ENCODE data around the gene NEURL1.

NEURL1 gene

DNA sequence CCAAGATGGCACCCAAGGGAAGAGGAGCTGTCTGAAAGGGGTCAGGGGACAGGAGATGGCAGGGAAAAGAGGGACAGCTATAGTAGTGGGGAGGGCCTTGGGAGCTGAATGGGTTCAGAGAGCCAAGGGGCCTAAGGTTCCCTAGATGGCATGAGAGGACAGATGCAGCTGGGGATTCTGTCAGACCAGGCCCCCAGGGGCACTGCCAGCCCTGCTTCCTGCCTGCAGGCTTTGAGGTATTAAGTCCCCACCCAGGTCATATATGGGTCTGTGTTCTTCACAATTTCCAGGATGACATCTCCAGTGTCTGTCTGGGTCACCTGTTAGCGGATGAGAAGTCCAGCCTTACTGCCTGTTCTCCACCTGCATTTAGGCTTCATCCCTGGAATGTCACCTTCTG lies 56.7 kb downstream of the NEURL1 start:
- H3K4ac ChIP-seq (ENCODE audit: low read length): no peak overlapping the region
- no peak overlapping the region for H3K9ac ChIP-seq (ENCODE audit: low read depth, low read length, poor library complexity)
- H3K36me3 ChIP-seq (replicated peaks in 1 of 2; ENCODE audit: control insufficient read depth in 2 of 2, insufficient read depth in 2 of 2, low read length in 2 of 2): no peaks in the 10 kb centered on the region
- H3K27ac ChIP-seq (replicated peaks; ENCODE audit: low read length): no peak overlapping the region
- no peak overlapping the region for H2AK5ac ChIP-seq (ENCODE audit: low read depth, low read length)
- no peak overlapping the region for H3K18ac ChIP-seq (ENCODE audit: low read length)
- DNase-seq (ENCODE audit: low spot score): no peak
- H2BK5ac ChIP-seq (ENCODE audit: low read length): no peak overlapping the region
- H3K27me3 ChIP-seq (ENCODE audit: control insufficient read depth in 3 of 3, insufficient read depth in 3 of 3, low read depth in 1 of 3, low read length in 3 of 3): peaks cover 0 to 34% (median 0%) of the 10 kb centered on the region in 3 experiments
- peaks cover 0 to 3% of the 10 kb centered on the region in 2 donors for H3K4me1 ChIP-seq (ENCODE audit: control insufficient read depth in 2 of 2, insufficient read depth in 1 of 2, low read depth in 1 of 2, low read length in 2 of 2)
- H3K4me2 ChIP-seq (ENCODE audit: insufficient read depth, low read length, poor library complexity, severe bottlenecking): no peak overlapping the region
- no peak overlapping the region for H2BK120ac ChIP-seq (ENCODE audit: low read depth, low read length)
- no peak overlapping the region for H3K4me3 ChIP-seq (ENCODE audit: low read length in 2 of 2)
- WGBS, 2 donors (ENCODE audit: extremely low coverage in 2 of 2, insufficient read length in 2 of 2, insufficient replicate concordance in 1 of 2): no CpG with 5 or more reads among the region's 1 CpG
- H4K8ac ChIP-seq (ENCODE audit: low read depth, low read length): no peak overlapping the region
- no peaks in the 10 kb centered on the region for H3K79me1 ChIP-seq (ENCODE audit: low read depth, low read length)
- no peak overlapping the region for H3K14ac ChIP-seq (ENCODE audit: low read length)
- H3K9me3 ChIP-seq (replicated peaks in 1 of 2; ENCODE audit: control insufficient read depth in 2 of 2, insufficient read depth in 1 of 2, low read depth in 1 of 2, low read length in 2 of 2): no peaks in the 10 kb centered on the region
- no peak overlapping the region for H3K23ac ChIP-seq (ENCODE audit: low read depth, low read length, poor library complexity)
- no peak overlapping the region for H4K91ac ChIP-seq (ENCODE audit: low read depth, low read length, poor library complexity)
- no peak overlapping the region for H2BK15ac ChIP-seq (ENCODE audit: low read length)
- H2AFZ ChIP-seq (ENCODE audit: low read length): no peak overlapping the region
- no peak overlapping the region for H2BK12ac ChIP-seq (ENCODE audit: low read length)

DNA sequence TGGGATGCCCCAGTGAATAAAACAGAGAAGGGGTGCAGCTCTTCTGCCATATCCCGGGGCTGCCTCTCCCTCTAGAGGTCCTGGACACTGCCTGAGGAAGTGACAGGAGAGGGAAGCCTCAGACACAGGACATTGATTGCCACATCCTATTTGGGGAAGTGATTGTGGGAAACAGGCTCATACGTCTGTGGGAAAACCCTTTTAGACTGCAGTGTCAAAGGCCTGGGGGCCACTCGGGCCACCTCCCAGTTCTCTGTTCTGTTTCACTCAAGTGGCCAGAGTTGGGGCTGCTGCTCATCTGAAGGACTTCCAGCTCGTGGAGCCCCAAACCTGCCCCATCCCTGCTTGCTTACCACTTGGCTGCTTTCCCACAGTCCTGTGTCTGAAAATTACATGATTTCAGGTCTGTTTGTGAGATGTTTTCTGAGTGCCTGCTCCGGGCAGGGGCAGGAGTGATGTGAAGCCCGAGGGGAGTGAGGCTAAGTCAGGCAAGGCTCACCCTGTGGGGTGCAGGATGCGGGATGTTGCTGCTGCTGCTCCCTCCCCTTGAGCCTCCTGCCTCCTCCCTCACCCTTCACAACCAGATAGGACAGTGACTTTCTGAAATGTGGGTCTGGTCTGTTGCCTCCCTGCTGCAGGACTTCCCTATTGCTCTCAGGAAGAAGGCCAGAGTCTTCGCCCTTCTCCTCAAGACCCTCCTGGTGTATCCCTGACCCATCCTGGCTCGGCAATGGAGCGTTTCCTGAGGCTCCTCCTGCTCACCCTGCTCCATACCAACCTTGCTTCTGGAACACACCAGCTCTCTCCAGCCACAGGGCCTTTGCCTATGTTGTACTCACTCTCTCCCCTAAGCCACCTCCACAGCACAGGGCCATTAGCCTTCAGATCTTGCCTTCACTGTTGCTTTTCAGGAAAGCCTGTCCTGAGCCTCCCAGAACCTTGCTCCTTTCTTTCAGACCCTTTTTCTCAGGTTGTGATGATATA lies 58.4 kb downstream of the NEURL1 start:
- Histone ChIP-seq H4K91ac (ENCODE audit: low read depth, low read length, poor library complexity) (no peak overlapping the region), H3K18ac (ENCODE audit: low read length) (no peak overlapping the region), H2AK5ac (ENCODE audit: low read depth, low read length) (no peak overlapping the region), H3K9ac (ENCODE audit: low read depth, low read length, poor library complexity) (no peak overlapping the region), H3K27ac (replicated peaks; ENCODE audit: low read length) (no peak overlapping the region), H2BK12ac (ENCODE audit: low read length) (no peak overlapping the region), H3K27me3 (ENCODE audit: control insufficient read depth in 3 of 3, insufficient read depth in 3 of 3, low read depth in 1 of 3, low read length in 3 of 3) (peaks cover 0 to 43% (median 8%) of the 10 kb centered on the region in 3 experiments), H2AFZ (ENCODE audit: low read length) (no peak overlapping the region), H3K9me3 (replicated peaks in 1 of 2; ENCODE audit: control insufficient read depth in 2 of 2, insufficient read depth in 1 of 2, low read depth in 1 of 2, low read length in 2 of 2) (no peaks in the 10 kb centered on the region), H2BK15ac (ENCODE audit: low read length) (no peak overlapping the region), H3K4me2 (ENCODE audit: insufficient read depth, low read length, poor library complexity, severe bottlenecking) (no peak overlapping the region), H3K23ac (ENCODE audit: low read depth, low read length, poor library complexity) (no peak overlapping the region), H2BK5ac (ENCODE audit: low read length) (no peak overlapping the region), H3K36me3 (replicated peaks in 1 of 2; ENCODE audit: control insufficient read depth in 2 of 2, insufficient read depth in 2 of 2, low read length in 2 of 2) (no peaks in the 10 kb centered on the region), H3K4ac (ENCODE audit: low read length) (no peak overlapping the region), H3K4me3 (ENCODE audit: low read length in 2 of 2) (no peak overlapping the region), H2BK120ac (ENCODE audit: low read depth, low read length) (no peak overlapping the region), H3K4me1 (ENCODE audit: control insufficient read depth in 2 of 2, insufficient read depth in 1 of 2, low read depth in 1 of 2, low read length in 2 of 2) (peaks cover 9 to 10% of the 10 kb centered on the region in 2 donors), H3K14ac (ENCODE audit: low read length) (no peak overlapping the region), H3K79me1 (ENCODE audit: low read depth, low read length) (no peaks in the 10 kb centered on the region), H4K8ac (ENCODE audit: low read depth, low read length) (no peak overlapping the region)
- DNase-seq (ENCODE audit: low spot score): no peak
- no CpG with 5 or more reads among the region's 10 CpGs for WGBS, 2 donors (ENCODE audit: extremely low coverage in 2 of 2, insufficient read length in 2 of 2, insufficient replicate concordance in 1 of 2)

DNA sequence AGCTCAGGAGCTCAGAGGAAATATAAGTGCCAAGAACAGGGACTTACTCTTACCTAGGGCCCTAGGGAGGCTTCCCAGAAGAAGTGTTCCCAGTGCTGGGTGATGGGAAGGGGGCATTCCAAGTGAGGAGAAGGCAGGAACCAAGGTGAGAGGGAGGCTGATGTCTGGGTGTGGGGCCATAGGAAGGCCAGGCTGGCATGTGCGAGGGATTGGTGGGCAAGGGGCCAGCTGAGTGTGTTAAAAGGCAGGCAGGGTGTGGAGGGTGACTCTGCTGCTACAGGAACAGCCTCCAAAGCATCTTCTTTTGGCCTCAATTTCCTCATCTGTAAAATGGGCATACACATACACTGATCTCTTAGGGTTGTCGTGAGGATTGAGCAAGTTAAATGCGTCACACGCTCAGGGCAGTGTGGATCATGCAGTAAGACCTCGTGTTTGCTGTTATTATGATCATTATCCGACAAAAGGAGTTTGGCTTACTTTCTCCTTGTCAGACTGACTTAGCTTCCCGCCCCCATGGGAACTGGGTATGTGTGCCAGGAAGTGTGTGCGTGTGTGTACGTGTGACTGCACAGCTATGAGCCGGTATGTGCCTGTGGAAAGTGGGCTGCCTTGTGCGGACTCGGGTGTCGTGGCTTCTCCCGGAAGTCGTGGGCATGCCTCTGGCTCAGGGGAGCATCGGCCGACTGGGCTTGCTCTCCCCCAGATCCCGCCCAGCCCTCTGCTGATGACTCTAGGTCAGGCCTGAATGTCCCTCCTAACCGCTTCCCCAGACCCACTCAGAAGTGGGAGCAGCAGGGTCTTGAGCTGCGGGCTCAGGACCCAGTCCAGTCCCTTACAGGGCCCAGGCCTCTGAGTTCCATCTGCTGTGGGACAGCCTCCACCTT lies 59.6 kb downstream of the NEURL1 start:
- no peak overlapping the region for H2BK5ac ChIP-seq (ENCODE audit: low read length)
- no peak for DNase-seq (ENCODE audit: low spot score)
- H3K18ac ChIP-seq (ENCODE audit: low read length): peak overlapping the region; percentile 25
- peak overlapping the region; percentile 78 for H2AK5ac ChIP-seq (ENCODE audit: low read depth, low read length)
- H2BK12ac ChIP-seq (ENCODE audit: low read length): no peak overlapping the region
- H3K4me3 ChIP-seq (ENCODE audit: low read length in 2 of 2): no peak overlapping the region
- H4K91ac ChIP-seq (ENCODE audit: low read depth, low read length, poor library complexity): no peak overlapping the region
- no peak overlapping the region for H3K27ac ChIP-seq (replicated peaks; ENCODE audit: low read length)
- H3K4me2 ChIP-seq (ENCODE audit: insufficient read depth, low read length, poor library complexity, severe bottlenecking): no peak overlapping the region
- H3K36me3 ChIP-seq (replicated peaks in 1 of 2; ENCODE audit: control insufficient read depth in 2 of 2, insufficient read depth in 2 of 2, low read length in 2 of 2): no peaks in the 10 kb centered on the region
- H3K4ac ChIP-seq (ENCODE audit: low read length): no peak overlapping the region
- no peak overlapping the region for H2BK120ac ChIP-seq (ENCODE audit: low read depth, low read length)
- no peak overlapping the region for H3K9ac ChIP-seq (ENCODE audit: low read depth, low read length, poor library complexity)
- no CpG with 5 or more reads among the region's 20 CpGs for WGBS, 2 donors (ENCODE audit: extremely low coverage in 2 of 2, insufficient read length in 2 of 2, insufficient replicate concordance in 1 of 2)
- no peaks in the 10 kb centered on the region for H3K9me3 ChIP-seq (replicated peaks in 1 of 2; ENCODE audit: control insufficient read depth in 2 of 2, insufficient read depth in 1 of 2, low read depth in 1 of 2, low read length in 2 of 2)
- H4K8ac ChIP-seq (ENCODE audit: low read depth, low read length): no peak overlapping the region
- H3K4me1 ChIP-seq (ENCODE audit: control insufficient read depth in 2 of 2, insufficient read depth in 1 of 2, low read depth in 1 of 2, low read length in 2 of 2): peaks cover 9 to 10% of the 10 kb centered on the region in 2 donors
- no peaks in the 10 kb centered on the region for H3K79me1 ChIP-seq (ENCODE audit: low read depth, low read length)
- H3K27me3 ChIP-seq (ENCODE audit: control insufficient read depth in 3 of 3, insufficient read depth in 3 of 3, low read depth in 1 of 3, low read length in 3 of 3): peaks cover 0 to 47% (median 8%) of the 10 kb centered on the region in 3 experiments
- H3K14ac ChIP-seq (ENCODE audit: low read length): no peak overlapping the region
- peak overlapping the region; percentile 39 for H2BK15ac ChIP-seq (ENCODE audit: low read length)
- no peak overlapping the region for H2AFZ ChIP-seq (ENCODE audit: low read length)
- H3K23ac ChIP-seq (ENCODE audit: low read depth, low read length, poor library complexity): no peak overlapping the region

All from neuronal stem cell (in vitro differentiated cells).